ENCODE measurements around the gene TMEM106B.

TMEM106B gene

GRCh38 chr7:12258074-12258473, 47.0 kb downstream of the TMEM106B start:
- H3K4me3 ChIP-seq (ENCODE audit: low read depth, low read length), result no peak overlapping the region
- TF ChIP-seq CTCF (IDR thresholded peaks at IDR 0.05; ENCODE audit: borderline replicate concordance, insufficient read depth, low read depth, low read length), result no peak

DNA sequence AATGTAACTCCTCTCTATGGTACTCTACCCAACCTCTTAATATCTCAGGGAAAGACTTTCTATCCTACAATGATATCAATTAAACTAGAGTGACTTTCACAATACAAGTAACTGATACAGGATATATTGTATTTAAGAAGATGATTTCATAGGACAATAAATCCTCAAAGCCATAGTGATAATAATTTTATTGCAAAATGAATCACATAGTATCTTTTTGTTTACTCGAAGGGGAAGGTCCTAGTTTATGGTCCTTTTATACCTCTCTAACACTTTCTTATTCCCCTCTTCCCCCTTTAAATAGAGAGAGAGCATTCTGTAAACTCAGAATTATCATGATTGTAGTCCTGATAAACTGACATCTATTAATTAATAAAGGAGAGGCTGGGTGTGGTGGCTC, 56.4 kb downstream of the TMEM106B start:
- H3K4me3 ChIP-seq (ENCODE audit: low read depth, low read length), result no peak overlapping the region
- no peak for TF ChIP-seq CTCF (IDR thresholded peaks at IDR 0.05; ENCODE audit: borderline replicate concordance, insufficient read depth, low read depth, low read length)

DNA sequence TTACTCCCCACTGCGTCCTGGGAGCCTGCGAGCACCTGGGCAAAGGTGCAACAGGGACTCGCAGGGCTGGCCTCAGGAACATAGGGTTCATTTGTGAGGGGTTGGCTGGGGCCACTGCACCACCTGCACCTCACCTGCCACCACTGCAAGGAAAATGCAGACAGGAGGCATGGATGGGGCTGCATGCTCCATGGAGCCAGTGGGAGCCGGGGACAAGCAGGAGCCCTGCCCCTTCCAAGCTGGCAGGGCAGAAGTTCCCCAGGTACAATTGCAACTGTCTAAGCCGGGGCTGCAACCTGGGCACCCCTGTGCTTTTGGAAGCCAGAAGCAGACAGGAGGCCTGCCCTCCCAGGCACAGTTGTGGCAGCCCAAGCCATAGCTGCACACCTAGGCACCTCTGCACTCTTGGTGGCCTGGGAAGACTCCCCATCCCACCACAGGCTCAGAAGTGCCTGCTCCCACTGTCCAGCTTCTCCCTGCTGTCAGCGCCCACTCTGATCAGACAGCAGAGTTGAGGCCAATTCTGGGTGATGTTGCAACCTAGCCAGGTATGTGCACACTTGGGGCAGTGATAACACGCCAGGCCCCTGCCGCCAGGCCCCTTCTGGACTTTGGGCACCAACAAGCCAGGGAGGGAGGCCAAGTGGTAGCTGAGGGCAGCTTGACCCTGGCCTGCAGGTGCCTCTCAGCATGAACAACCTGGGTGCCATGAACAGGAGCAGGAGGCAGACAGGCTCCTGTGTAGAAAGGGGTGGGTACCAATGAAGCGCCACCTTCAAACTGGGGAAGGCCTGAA, 58.2 kb downstream of the TMEM106B start:
- no peak overlapping the region for H3K4me3 ChIP-seq (ENCODE audit: low read depth, low read length)
- no peak for TF ChIP-seq CTCF (IDR thresholded peaks at IDR 0.05; ENCODE audit: borderline replicate concordance, insufficient read depth, low read depth, low read length)

- no peak for TF ChIP-seq CTCF (IDR thresholded peaks at IDR 0.05; ENCODE audit: borderline replicate concordance, insufficient read depth, low read depth, low read length)
- no peak overlapping the region for H3K4me3 ChIP-seq (ENCODE audit: low read depth, low read length)
These were observed 69.9 kb downstream of the TMEM106B start for GRCh38 chr7:12281038-12281437.

- no peak overlapping the region for H3K4me3 ChIP-seq (ENCODE audit: low read depth, low read length)
- TF ChIP-seq CTCF (IDR thresholded peaks at IDR 0.05; ENCODE audit: borderline replicate concordance, insufficient read depth, low read depth, low read length), result no peak
These were observed 76.8 kb downstream of the TMEM106B start for GRCh38 chr7:12287901-12288300.

- no peak for TF ChIP-seq CTCF (IDR thresholded peaks at IDR 0.05; ENCODE audit: borderline replicate concordance, insufficient read depth, low read depth, low read length)
- H3K4me3 ChIP-seq (ENCODE audit: low read depth, low read length), result no peak overlapping the region
These were observed 78.9 kb downstream of the TMEM106B start for GRCh38 chr7:12289996-12290395.

- no peak overlapping the region for H3K4me3 ChIP-seq (ENCODE audit: low read depth, low read length)
- TF ChIP-seq CTCF (IDR thresholded peaks at IDR 0.05; ENCODE audit: borderline replicate concordance, insufficient read depth, low read depth, low read length), result no peak
These were observed 79.7 kb downstream of the TMEM106B start for GRCh38 chr7:12290761-12291160.
